Neural cell (in vitro differentiated cells): ENCODE data around the gene AOC2. TPM values are rescaled to one million over a fixed set of nuclear protein-coding genes. Genes with fewer than 3 reads are reported as not detected.

ENCODE experiments used
- H2AFZ ChIP-seq: fragments of 200-600, 300-800 bp; sonication (generic), shearing (Covaris generic); 2 replicates; pipeline ENCODE4 v1.6.0; 2014; ENCODE audit warnings: low read depth, mild to moderate bottlenecking, antibody characterized with exemption, low read length, moderate library complexity
- H3F3A ChIP-seq: fragments of 200-600 bp; shearing (Covaris generic); 2 replicates; pipeline ENCODE4 v1.6.1; 2016; ENCODE audit warnings: mild to moderate bottlenecking, moderate library complexity, mixed read lengths, antibody characterized with exemption, low read length; ENCODE audit not compliant: insufficient read depth, poor library complexity, severe bottlenecking
- H3K27ac ChIP-seq: fragments of 200-600, 300-800 bp; sonication (generic), shearing (Covaris generic); 2 replicates; pipeline ENCODE4 v1.5.1; 2014; ENCODE audit warnings: mild to moderate bottlenecking, low read length, moderate library complexity
- H3K27me3 ChIP-seq: fragments of 300-800, 200-600 bp; sonication (generic), shearing (Covaris generic); 2 replicates; pipeline ENCODE4 v1.6.0; 2014; ENCODE audit warnings: mild to moderate bottlenecking, low read depth, low read length, moderate library complexity; ENCODE audit not compliant: insufficient read depth
- H3K36me3 ChIP-seq: fragments of 300-800, 200-600 bp; sonication (generic), shearing (Covaris generic); 2 replicates; pipeline ENCODE4 v1.5.1; 2014; ENCODE audit warnings: mild to moderate bottlenecking, antibody characterized with exemption, low read length, moderate library complexity; ENCODE audit not compliant: insufficient read depth
- H3K4me2 ChIP-seq: fragments of 300-800, 200-600 bp; sonication (generic), shearing (Covaris generic); 2 replicates; pipeline ENCODE4 v1.6.0; 2014; ENCODE audit warnings: mild to moderate bottlenecking, low read length
- H3K4me3 ChIP-seq: fragments of 300-800, 200-600 bp; sonication (generic), shearing (Covaris generic); 2 replicates; pipeline ENCODE4 v1.5.1; 2014; ENCODE audit warnings: mild to moderate bottlenecking, low read length, moderate library complexity
- H3K79me2 ChIP-seq: fragments of 200-600 bp; shearing (Covaris generic); replicated peaks from 2 replicates; pipeline ENCODE4 v1.6.0; 2014; ENCODE audit warnings: mild to moderate bottlenecking, low read length, moderate library complexity; ENCODE audit not compliant: insufficient read depth
- H3K9ac ChIP-seq: fragments of 300-800, 200-600 bp; sonication (generic), shearing (Covaris generic); 2 replicates; pipeline ENCODE4 v1.6.1; 2016; ENCODE audit warnings: mild to moderate bottlenecking, low read length, mixed read lengths
- H3K9me2 ChIP-seq: fragments of 200-600 bp; shearing (Covaris generic); 2 replicates; pipeline ENCODE4 v1.6.1; 2016; ENCODE audit warnings: mild to moderate bottlenecking, low read length, mixed read lengths; ENCODE audit not compliant: insufficient read depth
- H3K9me3 ChIP-seq: fragments of 200-600, 300-800 bp; sonication (generic), shearing (Covaris generic); 2 replicates; pipeline ENCODE4 v1.6.1; 2016; ENCODE audit warnings: mild to moderate bottlenecking, mixed run types, low read length, moderate library complexity, mixed read lengths
- H4K20me1 ChIP-seq: fragments of 200-600 bp; shearing (Covaris generic); 2 replicates; pipeline ENCODE4 v1.6.1; 2016; ENCODE audit warnings: mild to moderate bottlenecking, mixed run types; ENCODE audit not compliant: insufficient read depth
- EP300 ChIP-seq: fragments of 450-650 bp; conservative IDR thresholded peaks from 2 replicates; pipeline ENCODE4 v1.6.1; 2014; ENCODE audit warnings: antibody characterized with exemption, mild to moderate bottlenecking, moderate library complexity; ENCODE audit not compliant: poor library complexity, severe bottlenecking
- EZH2 ChIP-seq: fragments of 200-600, 300-800 bp; shearing (Covaris generic), sonication (generic); IDR thresholded peaks from 2 replicates; pipeline ENCODE4 v1.6.1; 2014; ENCODE audit warnings: antibody characterized with exemption, low read length, borderline replicate concordance, mild to moderate bottlenecking; ENCODE audit not compliant: insufficient read depth, poor library complexity, severe bottlenecking
- MXI1 ChIP-seq: fragments of 450-650 bp; conservative IDR thresholded peaks from 2 replicates; pipeline ENCODE4 v1.6.1; 2014; ENCODE audit warnings: antibody characterized with exemption, mild to moderate bottlenecking; ENCODE audit not compliant: poor library complexity, severe bottlenecking
- POLR2AphosphoS5 ChIP-seq: IDR thresholded peaks from 2 replicates; pipeline ENCODE4 v1.6.1; 2012
- RAD21 ChIP-seq: fragments of 450-650 bp; conservative IDR thresholded peaks from 2 replicates; pipeline ENCODE4 v1.6.1; 2014; ENCODE audit warnings: antibody characterized with exemption, mild to moderate bottlenecking, moderate library complexity
- SMC3 ChIP-seq: fragments of 450-650 bp; conservative IDR thresholded peaks from 2 replicates; pipeline ENCODE4 v1.6.1; 2014; ENCODE audit warnings: antibody characterized with exemption, mild to moderate bottlenecking, moderate library complexity; ENCODE audit not compliant: poor library complexity
- TAF1 ChIP-seq: IDR thresholded peaks from 2 replicates; pipeline ENCODE4 v1.6.1; 2012; ENCODE audit warnings: low read depth
- polyA plus RNA-seq: library from polyadenylated mRNA; depleted of rRNA; stranded (reverse); fragments of >200 nt; gene quantifications from 2 replicates; pipeline ENCODE4 v1.2.3, GENCODE V29; 2014
- TF ChIP-seq, protein P1 (sequence below): fragments of 450-650 bp; IDR thresholded peaks from 2 replicates; pipeline ENCODE4 v1.5.1; 2014; ENCODE audit warnings: antibody characterized with exemption, mild to moderate bottlenecking, moderate library complexity; ENCODE audit not compliant: poor library complexity, severe bottlenecking
- TF ChIP-seq, protein P2 (sequence below): IDR thresholded peaks from 2 replicates; pipeline ENCODE4 v1.6.1; 2012; ENCODE audit warnings: borderline replicate concordance

Gene AOC2
- polyA plus RNA-seq, 1 donor from 2014 or later = 2.8 TPM

DNA sequence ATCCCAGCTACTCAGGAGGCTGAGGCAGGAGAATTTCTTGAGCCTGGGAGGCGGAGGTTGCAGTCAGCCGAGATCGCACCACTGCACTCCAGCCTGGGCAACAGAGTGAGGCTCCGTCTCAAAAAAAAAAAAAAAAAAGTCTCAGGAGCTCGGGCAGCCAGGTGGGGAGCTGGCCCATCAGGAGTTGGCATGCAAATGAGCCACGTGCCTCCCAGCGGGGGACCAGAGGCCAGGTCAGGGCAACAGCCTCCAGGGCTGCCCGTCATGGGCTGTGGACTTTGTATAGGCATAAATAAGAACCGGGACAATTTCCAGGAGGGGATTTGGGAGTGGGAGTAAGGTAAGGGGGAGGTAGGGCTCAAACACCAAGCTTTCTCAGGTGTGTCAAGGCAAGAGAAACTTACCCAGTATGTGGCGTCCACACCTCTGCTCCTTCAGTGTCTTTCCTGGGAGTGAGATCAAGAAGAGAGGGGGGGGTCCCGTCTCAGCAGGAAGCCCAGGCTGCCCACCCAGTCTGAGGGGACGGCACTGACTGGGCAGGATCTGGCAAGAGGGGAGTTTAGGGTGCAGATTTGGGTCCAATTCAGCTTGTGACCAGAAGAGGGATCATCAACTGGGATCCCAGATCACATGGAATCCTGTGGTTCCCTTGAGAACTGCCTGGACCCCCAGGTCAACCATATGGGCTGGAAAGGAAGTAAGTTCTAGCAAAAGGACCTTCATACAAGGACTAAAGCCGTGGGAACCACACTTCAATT is 33.9 kb downstream of the AOC2 start:
- H3F3A ChIP-seq = no peaks in the 10 kb centered on the region
- H3K4me2 ChIP-seq = no peak overlapping the region
- no peaks in the 10 kb centered on the region for H4K20me1 ChIP-seq
- no peaks in the 10 kb centered on the region for H3K79me2 ChIP-seq
- H3K9me2 ChIP-seq = no peaks in the 10 kb centered on the region
- no peaks in the 10 kb centered on the region for H3K9me3 ChIP-seq
- TF ChIP-seq POLR2AphosphoS5 = no peak
- TF ChIP-seq MXI1 = no peak
- no peak for TF ChIP-seq SMC3
- TF ChIP-seq EP300 = no peak
- no peak for TF ChIP-seq RAD21
- TF ChIP-seq, protein P1, sequence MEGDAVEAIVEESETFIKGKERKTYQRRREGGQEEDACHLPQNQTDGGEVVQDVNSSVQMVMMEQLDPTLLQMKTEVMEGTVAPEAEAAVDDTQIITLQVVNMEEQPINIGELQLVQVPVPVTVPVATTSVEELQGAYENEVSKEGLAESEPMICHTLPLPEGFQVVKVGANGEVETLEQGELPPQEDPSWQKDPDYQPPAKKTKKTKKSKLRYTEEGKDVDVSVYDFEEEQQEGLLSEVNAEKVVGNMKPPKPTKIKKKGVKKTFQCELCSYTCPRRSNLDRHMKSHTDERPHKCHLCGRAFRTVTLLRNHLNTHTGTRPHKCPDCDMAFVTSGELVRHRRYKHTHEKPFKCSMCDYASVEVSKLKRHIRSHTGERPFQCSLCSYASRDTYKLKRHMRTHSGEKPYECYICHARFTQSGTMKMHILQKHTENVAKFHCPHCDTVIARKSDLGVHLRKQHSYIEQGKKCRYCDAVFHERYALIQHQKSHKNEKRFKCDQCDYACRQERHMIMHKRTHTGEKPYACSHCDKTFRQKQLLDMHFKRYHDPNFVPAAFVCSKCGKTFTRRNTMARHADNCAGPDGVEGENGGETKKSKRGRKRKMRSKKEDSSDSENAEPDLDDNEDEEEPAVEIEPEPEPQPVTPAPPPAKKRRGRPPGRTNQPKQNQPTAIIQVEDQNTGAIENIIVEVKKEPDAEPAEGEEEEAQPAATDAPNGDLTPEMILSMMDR = no peak
- TF ChIP-seq TAF1 = no peak
- TF ChIP-seq EZH2 = no peak
- no peak overlapping the region for H3K9ac ChIP-seq
- no peak overlapping the region for H2AFZ ChIP-seq
- no peak overlapping the region for H3K27ac ChIP-seq
- H3K4me3 ChIP-seq = no peak overlapping the region
- no peaks in the 10 kb centered on the region for H3K27me3 ChIP-seq
- no peaks in the 10 kb centered on the region for H3K36me3 ChIP-seq

- Histone ChIP-seq H3K27me3 (no peaks in the 10 kb centered on the region), H3K4me2 (no peak overlapping the region), H3K9me2 (no peaks in the 10 kb centered on the region), H3F3A (no peaks in the 10 kb centered on the region), H3K9me3 (no peaks in the 10 kb centered on the region), H4K20me1 (no peaks in the 10 kb centered on the region), H3K4me3 (no peak overlapping the region), H2AFZ (no peak overlapping the region), H3K36me3 (no peaks in the 10 kb centered on the region), H3K9ac (no peak overlapping the region), H3K27ac (no peak overlapping the region), H3K79me2 (no peaks in the 10 kb centered on the region)
- TF ChIP-seq, protein P2, sequence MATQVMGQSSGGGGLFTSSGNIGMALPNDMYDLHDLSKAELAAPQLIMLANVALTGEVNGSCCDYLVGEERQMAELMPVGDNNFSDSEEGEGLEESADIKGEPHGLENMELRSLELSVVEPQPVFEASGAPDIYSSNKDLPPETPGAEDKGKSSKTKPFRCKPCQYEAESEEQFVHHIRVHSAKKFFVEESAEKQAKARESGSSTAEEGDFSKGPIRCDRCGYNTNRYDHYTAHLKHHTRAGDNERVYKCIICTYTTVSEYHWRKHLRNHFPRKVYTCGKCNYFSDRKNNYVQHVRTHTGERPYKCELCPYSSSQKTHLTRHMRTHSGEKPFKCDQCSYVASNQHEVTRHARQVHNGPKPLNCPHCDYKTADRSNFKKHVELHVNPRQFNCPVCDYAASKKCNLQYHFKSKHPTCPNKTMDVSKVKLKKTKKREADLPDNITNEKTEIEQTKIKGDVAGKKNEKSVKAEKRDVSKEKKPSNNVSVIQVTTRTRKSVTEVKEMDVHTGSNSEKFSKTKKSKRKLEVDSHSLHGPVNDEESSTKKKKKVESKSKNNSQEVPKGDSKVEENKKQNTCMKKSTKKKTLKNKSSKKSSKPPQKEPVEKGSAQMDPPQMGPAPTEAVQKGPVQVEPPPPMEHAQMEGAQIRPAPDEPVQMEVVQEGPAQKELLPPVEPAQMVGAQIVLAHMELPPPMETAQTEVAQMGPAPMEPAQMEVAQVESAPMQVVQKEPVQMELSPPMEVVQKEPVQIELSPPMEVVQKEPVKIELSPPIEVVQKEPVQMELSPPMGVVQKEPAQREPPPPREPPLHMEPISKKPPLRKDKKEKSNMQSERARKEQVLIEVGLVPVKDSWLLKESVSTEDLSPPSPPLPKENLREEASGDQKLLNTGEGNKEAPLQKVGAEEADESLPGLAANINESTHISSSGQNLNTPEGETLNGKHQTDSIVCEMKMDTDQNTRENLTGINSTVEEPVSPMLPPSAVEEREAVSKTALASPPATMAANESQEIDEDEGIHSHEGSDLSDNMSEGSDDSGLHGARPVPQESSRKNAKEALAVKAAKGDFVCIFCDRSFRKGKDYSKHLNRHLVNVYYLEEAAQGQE = no peak
- TF ChIP-seq MXI1 = no peak
- no peak for TF ChIP-seq POLR2AphosphoS5
- no peak for TF ChIP-seq RAD21
- TF ChIP-seq, protein P1 = no peak
- no peak for TF ChIP-seq EZH2
These were observed 34.7 kb downstream of the AOC2 start for GRCh38 chr17:42878924-42879595.
